Measurements from ENCODE around the gene LIMS2. TPM values are rescaled to one million over a fixed set of nuclear protein-coding genes. Genes with fewer than 3 reads are reported as not detected.
A peak's percentile ranks its signal among the peaks of the same experiment; 100 is the strongest.

Gene LIMS2
- total and polyA plus RNA-seq, 12 donors, result 148 to 687 (median 160) TPM

DNA sequence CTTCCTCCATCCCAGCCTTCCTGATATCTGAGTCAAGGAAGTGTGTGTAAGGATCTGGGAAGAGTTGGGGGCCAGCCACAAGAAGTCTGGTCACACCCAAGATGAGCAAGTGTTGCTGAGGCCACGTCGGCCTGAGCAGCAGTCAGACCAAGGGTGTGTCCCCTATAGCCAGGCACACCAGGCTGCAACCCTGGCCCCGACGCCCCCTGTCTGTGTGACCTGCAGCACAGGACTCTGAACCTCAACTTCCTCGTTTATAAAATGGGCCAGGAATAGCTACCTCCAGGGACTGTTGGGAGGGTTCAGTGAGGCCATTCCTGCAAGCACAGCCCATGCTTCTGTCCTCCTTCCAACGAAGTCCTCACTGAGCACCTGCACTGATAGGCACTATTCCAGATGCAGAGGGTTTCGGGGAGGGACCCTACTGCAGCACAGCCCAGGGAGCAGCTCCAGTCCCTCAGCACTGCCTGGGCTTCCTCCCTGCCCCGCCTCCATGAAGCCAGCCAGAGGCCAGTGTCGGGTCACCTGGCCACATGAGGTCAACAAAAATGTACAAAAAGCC, 13.3 kb downstream of the LIMS2 start:
- H3K9me3 ChIP-seq, result no peaks in the 10 kb centered on the region
- TF ChIP-seq, protein P1, sequence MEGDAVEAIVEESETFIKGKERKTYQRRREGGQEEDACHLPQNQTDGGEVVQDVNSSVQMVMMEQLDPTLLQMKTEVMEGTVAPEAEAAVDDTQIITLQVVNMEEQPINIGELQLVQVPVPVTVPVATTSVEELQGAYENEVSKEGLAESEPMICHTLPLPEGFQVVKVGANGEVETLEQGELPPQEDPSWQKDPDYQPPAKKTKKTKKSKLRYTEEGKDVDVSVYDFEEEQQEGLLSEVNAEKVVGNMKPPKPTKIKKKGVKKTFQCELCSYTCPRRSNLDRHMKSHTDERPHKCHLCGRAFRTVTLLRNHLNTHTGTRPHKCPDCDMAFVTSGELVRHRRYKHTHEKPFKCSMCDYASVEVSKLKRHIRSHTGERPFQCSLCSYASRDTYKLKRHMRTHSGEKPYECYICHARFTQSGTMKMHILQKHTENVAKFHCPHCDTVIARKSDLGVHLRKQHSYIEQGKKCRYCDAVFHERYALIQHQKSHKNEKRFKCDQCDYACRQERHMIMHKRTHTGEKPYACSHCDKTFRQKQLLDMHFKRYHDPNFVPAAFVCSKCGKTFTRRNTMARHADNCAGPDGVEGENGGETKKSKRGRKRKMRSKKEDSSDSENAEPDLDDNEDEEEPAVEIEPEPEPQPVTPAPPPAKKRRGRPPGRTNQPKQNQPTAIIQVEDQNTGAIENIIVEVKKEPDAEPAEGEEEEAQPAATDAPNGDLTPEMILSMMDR (IDR thresholded peaks at IDR 0.05), result peak in 5 of 9 donors; percentile 18 to 43 (median 32)
- H3K4me3 ChIP-seq, result peak overlapping the region in 2 of 10 donors; percentile 12 to 15
- H3K27ac ChIP-seq, result peak overlapping the region; percentile 56 to 95 (median 84)
- peak; percentile 14 to 58 (median 26) for ATAC-seq
- DNase-seq, result peak in 1 of 2 donors; percentile 59
- intact Hi-C loops (cut with DNase I), result no loop called here
- 19 to 20% methylated on average over 9 of the region's 9 CpGs for WGBS, 2 donors
- H3K27me3 ChIP-seq, result peaks cover 0 to 35% (median 0%) of the 10 kb centered on the region in 7 donors
- peaks cover 0 to 28% (median 2%) of the 10 kb centered on the region in 9 donors for H3K36me3 ChIP-seq
- peaks cover 70 to 97% (median 92%) of the 10 kb centered on the region in 9 donors for H3K4me1 ChIP-seq

DNA sequence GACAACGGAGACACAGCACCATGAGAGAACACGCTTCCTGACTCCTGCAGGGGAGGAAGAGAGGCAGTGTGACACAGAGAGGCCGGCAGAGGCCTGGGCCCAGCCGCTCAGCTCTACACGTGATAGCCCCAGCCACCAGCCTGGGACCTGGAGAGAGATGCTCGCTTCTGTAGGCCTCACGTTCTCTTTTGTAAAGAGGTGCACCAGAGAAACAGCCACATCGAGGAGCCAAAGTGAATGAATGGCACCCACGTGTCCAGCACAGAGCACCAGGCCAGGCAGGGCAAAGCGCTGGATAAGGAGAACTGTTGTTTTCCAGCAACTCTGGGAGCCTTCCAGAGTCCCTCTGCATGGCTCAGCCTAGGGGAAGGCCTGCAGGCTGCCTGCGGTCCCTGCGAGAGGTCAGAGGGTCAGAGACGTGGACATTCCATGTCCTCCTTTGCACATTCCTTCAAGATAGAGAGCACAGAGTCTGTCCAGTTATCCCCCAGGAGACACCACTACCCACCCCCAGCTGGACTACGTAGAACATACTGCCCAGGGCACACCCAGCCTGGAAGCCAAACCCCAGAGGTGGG, 14.2 kb downstream of the LIMS2 start:
- intact Hi-C loops (cut with DNase I), result no loop called here
- Histone ChIP-seq H3K4me1 (peaks cover 78 to 97% (median 92%) of the 10 kb centered on the region in 9 donors), H3K4me3 (peak overlapping the region in 1 of 10 donors; percentile 15), H3K27me3 (peaks cover 0 to 34% (median 0%) of the 10 kb centered on the region in 7 donors), H3K27ac (peak overlapping the region; percentile 56 to 95 (median 84)), H3K9me3 (no peaks in the 10 kb centered on the region), H3K36me3 (peaks cover 0 to 35% (median 5%) of the 10 kb centered on the region in 9 donors)
- TF ChIP-seq, protein P1 (IDR thresholded peaks at IDR 0.05), result no peak
- 41 to 52% methylated on average over 14 of the region's 14 CpGs for whole genome bisulfite sequencing, 2 donors
- DNase-seq (peak in 1 of 2 donors; percentile 13), ATAC-seq (no peak)

DNA sequence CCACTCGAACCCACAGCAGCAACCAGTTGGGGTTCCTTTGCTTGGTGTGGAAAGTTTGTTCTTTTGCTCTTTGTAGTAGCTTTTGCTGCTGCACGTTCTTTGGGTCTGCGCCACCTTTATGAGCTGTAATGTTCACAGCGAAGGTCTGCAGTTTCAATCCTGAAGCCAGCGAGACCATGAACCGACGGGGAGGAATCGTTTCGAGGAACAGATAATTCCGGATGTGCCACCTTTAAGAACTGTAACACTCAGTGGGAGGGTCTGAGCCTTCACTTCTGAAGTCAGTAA, 15.1 kb downstream of the LIMS2 start:
- peaks cover 0 to 43% (median 5%) of the 10 kb centered on the region in 9 donors for H3K36me3 ChIP-seq
- ATAC-seq (no peak), DNase-seq (no peak)
- H3K9me3 ChIP-seq, result no peaks in the 10 kb centered on the region
- H3K27me3 ChIP-seq, result peaks cover 0 to 24% (median 0%) of the 10 kb centered on the region in 7 donors
- 83% methylated on average over 10 of the region's 10 CpGs for WGBS, 2 donors
- H3K27ac ChIP-seq, result peak overlapping the region; percentile 78 to 95 (median 84)
- intact Hi-C loops (cut with DNase I), result no loop called here
- TF ChIP-seq, protein P1 (IDR thresholded peaks at IDR 0.05), result no peak
- peaks cover 72 to 97% (median 92%) of the 10 kb centered on the region in 9 donors for H3K4me1 ChIP-seq
- no peak overlapping the region for H3K4me3 ChIP-seq

DNA sequence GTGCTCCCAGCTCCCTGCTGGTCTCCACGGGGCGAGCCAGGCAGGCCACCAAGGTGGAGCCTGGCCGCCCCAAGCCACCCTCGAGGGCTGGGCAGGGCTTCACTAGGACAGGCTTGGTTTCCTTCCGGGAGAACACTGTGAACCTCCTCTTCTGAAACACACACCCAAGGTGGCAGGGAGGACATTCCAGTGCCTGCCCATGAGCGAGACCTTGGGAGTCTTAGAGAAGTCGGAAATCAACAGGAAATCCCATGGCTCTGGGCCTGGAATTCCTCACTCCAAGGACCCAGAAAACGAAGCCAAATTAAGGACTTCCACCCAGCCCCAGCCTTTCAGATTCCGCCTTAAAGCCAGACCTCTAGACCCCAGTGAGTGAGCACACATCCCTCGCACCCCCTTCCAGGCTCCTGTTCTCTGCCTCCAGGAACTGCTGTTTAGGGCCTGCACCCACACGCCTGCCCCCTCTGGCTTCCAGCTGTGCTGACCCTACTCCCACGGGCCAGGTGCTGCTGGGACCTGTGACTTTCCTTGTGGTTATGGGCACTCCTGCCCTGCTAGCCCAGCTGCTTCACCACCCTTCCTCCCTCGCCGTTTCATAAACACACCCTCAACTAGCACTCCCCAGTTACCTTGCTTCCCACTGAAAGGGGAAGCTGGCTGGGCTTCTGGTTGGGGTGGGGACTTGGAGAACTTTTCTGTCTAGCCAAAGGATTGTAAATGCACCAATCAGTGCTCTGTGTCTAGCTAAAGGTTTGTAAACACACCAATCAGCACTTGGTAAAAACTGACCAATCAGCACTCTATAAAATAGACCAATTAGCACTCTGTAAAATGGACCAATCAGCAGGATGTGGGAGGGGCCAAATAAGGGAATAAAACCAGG, 15.7 kb downstream of the LIMS2 start:
- intact Hi-C loops (cut with DNase I), result loop anchor here in 3 of 10 donors (2.0 to 5.0 kb wide), 3 partner anchors 13 to 38 kb away; partner anchors contain the start of gene LIMS2 (in 1 of the 3)
- ATAC-seq, result peak; percentile 30 to 67 (median 49)
- WGBS, 2 donors, result 40 to 43% methylated on average over 14 of the region's 14 CpGs
- peaks cover 0 to 48% (median 5%) of the 10 kb centered on the region in 9 donors for H3K36me3 ChIP-seq
- H3K27ac ChIP-seq, result peak overlapping the region; percentile 78 to 95 (median 86)
- H3K4me1 ChIP-seq, result peaks cover 72 to 97% (median 92%) of the 10 kb centered on the region in 9 donors
- peak; percentile 68 to 70 for DNase-seq
- H3K4me3 ChIP-seq, result peak overlapping the region in 2 of 10 donors; percentile 2 to 21
- peaks cover 0 to 19% (median 0%) of the 10 kb centered on the region in 7 donors for H3K27me3 ChIP-seq
- H3K9me3 ChIP-seq, result no peaks in the 10 kb centered on the region
- TF ChIP-seq, protein P1 (IDR thresholded peaks at IDR 0.05), result no peak

Measured in heart right ventricle (tissue), 16 donors.